HG03439 (cell line): Measurements from ENCODE around the gene UBE2A.

Experiments used
- ATAC-seq: cut with Tn5 transposase; IDR thresholded peaks from one replicate; pipeline ENCODE4 v1.9.1; 2021; ENCODE audit warnings: mild to moderate bottlenecking, moderate library complexity; ENCODE audit not compliant: unreplicated experiment

Gene UBE2A

GRCh38 chrX:119606280-119607017, 32.1 kb downstream of the UBE2A start, which contains the start of gene NKRF:
Gene NKRF, minus strand, starts transcription at chrX:119606424.
- ATAC-seq, result peak; percentile 66

- no peak for ATAC-seq
These were observed 32.6 kb downstream of the UBE2A start for GRCh38 chrX:119607018-119607389.

- ATAC-seq, result no peak
These were observed 40.4 kb downstream of the UBE2A start for GRCh38 chrX:119614776-119615175.

GRCh38 chrX:119617517-119618164, 43.3 kb downstream of the UBE2A start:
- ATAC-seq, result peak; percentile 52

- no peak for ATAC-seq
These were observed 44.1 kb downstream of the UBE2A start for GRCh38 chrX:119618439-119618838.

- no peak for ATAC-seq
These were observed 48.2 kb downstream of the UBE2A start for GRCh38 chrX:119622356-119623232.

GRCh38 chrX:119624417-119624816, 50.1 kb downstream of the UBE2A start:
- no peak for ATAC-seq

- no peak for ATAC-seq
These were observed 50.7 kb downstream of the UBE2A start for GRCh38 chrX:119624951-119625668.

GRCh38 chrX:119625843-119626242, 51.5 kb downstream of the UBE2A start:
- no peak for ATAC-seq
